SK-N-SH treated with all-trans-retinoic acid at 6 μM for 48 hours (cell line): Measurements from ENCODE around the gene PLEKHA1.

ENCODE experiments used
- ATAC-seq: fragments of 200-7000 bp; cut with Tn5 transposase; 3 replicates; pipeline ENCODE4 v1.9.1; 2020; ENCODE audit warnings: mild to moderate bottlenecking, moderate library complexity
- BACH2 ChIP-seq: fragments of 250-450 bp; sonication (Bioruptor Pico); IDR thresholded peaks from 2 replicates; pipeline ENCODE4 v1.9.0; 2021; ENCODE audit warnings: mild to moderate bottlenecking, borderline replicate concordance
- CSDC2 ChIP-seq: fragments of 250-450 bp; sonication (Bioruptor Pico); IDR thresholded peaks from 2 replicates; pipeline ENCODE4 v1.5.0; 2020; ENCODE audit warnings: mild to moderate bottlenecking, moderate library complexity
- ESRRG ChIP-seq: fragments of 250-450 bp; sonication (Bioruptor Pico); IDR thresholded peaks from 2 replicates; pipeline ENCODE4 v1.6.1; 2021; ENCODE audit warnings: mild to moderate bottlenecking
- GLIS3 ChIP-seq: fragments of 250-450 bp; sonication (Bioruptor Pico); IDR thresholded peaks from 2 replicates; pipeline ENCODE4 v1.5.0; 2020; ENCODE audit warnings: mild to moderate bottlenecking, moderate library complexity
- OSR1 ChIP-seq: fragments of 250-450 bp; sonication (Bioruptor Pico); IDR thresholded peaks from 2 replicates; pipeline ENCODE4 v1.8.0; 2022; ENCODE audit warnings: moderate library complexity, mild to moderate bottlenecking, inconsistent platforms
- PPARA ChIP-seq: fragments of 250-450 bp; sonication (Bioruptor Pico); IDR thresholded peaks from 2 replicates; pipeline ENCODE4 v1.5.0; 2020; ENCODE audit warnings: mild to moderate bottlenecking, borderline replicate concordance
- RARB ChIP-seq: fragments of 250-450 bp; sonication (Bioruptor Pico); IDR thresholded peaks from 2 replicates; pipeline ENCODE4 v1.8.0; 2021; ENCODE audit warnings: mild to moderate bottlenecking, moderate library complexity
- SNAI2 ChIP-seq: fragments of 250-450 bp; sonication (Bioruptor Pico); IDR thresholded peaks from 2 replicates; pipeline ENCODE4 v1.5.0; 2020; ENCODE audit warnings: mild to moderate bottlenecking, moderate library complexity
- TCF4 ChIP-seq: fragments of 250-450 bp; sonication (Bioruptor Pico); IDR thresholded peaks from 2 replicates; pipeline ENCODE4 v1.8.0; 2021; ENCODE audit warnings: mild to moderate bottlenecking, moderate library complexity, borderline replicate concordance
- TOX ChIP-seq: fragments of 250-450 bp; sonication (Bioruptor Pico); IDR thresholded peaks from 2 replicates; pipeline ENCODE4 v1.8.0; 2021; ENCODE audit warnings: mild to moderate bottlenecking, moderate library complexity, borderline replicate concordance
- ZC3H10 ChIP-seq: fragments of 250-450 bp; sonication (Bioruptor Pico); IDR thresholded peaks from 2 replicates; pipeline ENCODE4 v1.5.1; 2021; ENCODE audit warnings: mild to moderate bottlenecking, moderate library complexity
- ZFP3 ChIP-seq: fragments of 250-450 bp; sonication (Bioruptor Pico); IDR thresholded peaks from 2 replicates; pipeline ENCODE4 v1.5.0; 2020; ENCODE audit warnings: mild to moderate bottlenecking, moderate library complexity
- ZFP30 ChIP-seq: fragments of 450-650 bp; formaldehyde crosslinking; IDR thresholded peaks from 2 replicates; pipeline ENCODE4 v1.5.0; 2022; ENCODE audit warnings: mild to moderate bottlenecking, moderate library complexity
- ZNF565 ChIP-seq: fragments of 450-650 bp; formaldehyde crosslinking; conservative IDR thresholded peaks from 2 replicates; pipeline ENCODE4 v1.5.0; 2020; ENCODE audit warnings: low read depth, mild to moderate bottlenecking, moderate library complexity
- ZNF70 ChIP-seq: fragments of 450-650 bp; formaldehyde crosslinking; IDR thresholded peaks from 2 replicates; pipeline ENCODE4 v1.5.0; 2020; ENCODE audit warnings: mild to moderate bottlenecking, moderate library complexity
- TF ChIP-seq, protein P1 (sequence below): fragments of 250-450 bp; sonication (Bioruptor Pico); IDR thresholded peaks from 2 replicates; pipeline ENCODE4 v1.5.1; 2020; ENCODE audit warnings: low read depth, mild to moderate bottlenecking, moderate library complexity
- TF ChIP-seq, protein P2 (sequence below): fragments of 250-450 bp; sonication (Bioruptor Pico); IDR thresholded peaks from 2 replicates; pipeline ENCODE4 v1.5.1; 2021; ENCODE audit warnings: mild to moderate bottlenecking, moderate library complexity
- TF ChIP-seq, protein P3 (sequence below): fragments of 250-450 bp; sonication (Bioruptor Pico); IDR thresholded peaks from 2 replicates; pipeline ENCODE4 v1.8.0; 2020; ENCODE audit warnings: mild to moderate bottlenecking, moderate library complexity, borderline replicate concordance
- TF ChIP-seq, protein P4 (sequence below): fragments of 250-450 bp; sonication (Bioruptor Pico); IDR thresholded peaks from 2 replicates; pipeline ENCODE4 v1.8.0; 2021; ENCODE audit warnings: low read depth, mild to moderate bottlenecking, moderate library complexity, borderline replicate concordance
- TF ChIP-seq, protein P5 (sequence below): fragments of 250-450 bp; sonication (Bioruptor Pico); IDR thresholded peaks from 2 replicates; pipeline ENCODE4 v1.5.0; 2020; ENCODE audit warnings: mild to moderate bottlenecking, moderate library complexity

Gene PLEKHA1

DNA sequence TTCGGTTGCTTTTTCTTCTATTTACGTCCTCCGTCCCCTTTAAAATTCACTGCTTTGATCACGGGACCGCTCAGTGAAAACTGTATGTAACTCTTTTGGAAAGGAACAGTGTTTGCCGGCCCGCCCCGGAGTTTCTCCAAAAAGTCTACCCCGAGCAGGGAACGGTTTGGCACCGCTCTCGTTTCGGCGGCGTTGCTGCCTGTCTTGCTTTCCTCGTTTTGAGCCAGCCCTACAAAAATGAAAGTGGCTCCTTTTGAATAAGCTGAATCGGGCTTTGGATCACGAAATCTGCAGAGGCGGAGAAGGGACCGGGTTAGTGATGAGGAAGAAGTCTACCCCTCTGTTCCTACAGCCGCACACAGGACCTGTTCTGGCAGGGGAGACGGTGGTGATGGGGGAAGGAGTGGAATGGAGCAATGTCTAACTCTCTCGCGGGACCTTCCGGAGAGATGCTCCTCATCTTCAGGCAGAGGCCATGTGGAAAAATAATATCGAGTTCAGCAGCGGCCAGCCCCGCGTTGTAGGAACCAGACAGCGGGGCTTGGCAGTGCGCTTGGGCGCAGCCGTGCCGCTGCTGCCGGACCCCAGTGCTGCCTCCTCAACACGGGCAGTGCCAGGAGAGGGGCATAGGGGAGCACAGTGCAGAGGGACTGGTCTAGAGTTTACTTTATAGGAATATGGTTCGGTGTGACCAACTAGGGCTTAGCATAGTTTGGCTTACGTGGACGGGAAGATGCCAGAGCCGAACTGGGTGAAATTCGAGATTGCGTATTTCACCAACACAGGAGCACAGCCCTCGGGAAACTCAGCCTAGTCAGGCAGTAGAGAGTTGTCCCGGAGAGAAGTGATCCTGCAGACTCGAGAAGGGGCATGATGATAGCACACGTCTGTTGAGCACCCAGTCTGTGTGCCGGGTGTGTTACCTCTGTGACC lies 88.3 kb downstream of the PLEKHA1 start (continued):
- TF ChIP-seq, protein P1, sequence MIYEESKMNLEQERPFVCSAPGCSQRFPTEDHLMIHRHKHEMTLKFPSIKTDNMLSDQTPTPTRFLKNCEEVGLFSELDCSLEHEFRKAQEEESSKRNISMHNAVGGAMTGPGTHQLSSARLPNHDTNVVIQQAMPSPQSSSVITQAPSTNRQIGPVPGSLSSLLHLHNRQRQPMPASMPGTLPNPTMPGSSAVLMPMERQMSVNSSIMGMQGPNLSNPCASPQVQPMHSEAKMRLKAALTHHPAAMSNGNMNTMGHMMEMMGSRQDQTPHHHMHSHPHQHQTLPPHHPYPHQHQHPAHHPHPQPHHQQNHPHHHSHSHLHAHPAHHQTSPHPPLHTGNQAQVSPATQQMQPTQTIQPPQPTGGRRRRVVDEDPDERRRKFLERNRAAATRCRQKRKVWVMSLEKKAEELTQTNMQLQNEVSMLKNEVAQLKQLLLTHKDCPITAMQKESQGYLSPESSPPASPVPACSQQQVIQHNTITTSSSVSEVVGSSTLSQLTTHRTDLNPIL (CRISPR knock-in tag), result no peak
- no peak for TF ChIP-seq TCF4 (CRISPR knock-in tag)
- no peak for TF ChIP-seq BACH2 (CRISPR knock-in tag)
- no peak for TF ChIP-seq ZNF565 (CRISPR knock-in tag)
- TF ChIP-seq, protein P2, sequence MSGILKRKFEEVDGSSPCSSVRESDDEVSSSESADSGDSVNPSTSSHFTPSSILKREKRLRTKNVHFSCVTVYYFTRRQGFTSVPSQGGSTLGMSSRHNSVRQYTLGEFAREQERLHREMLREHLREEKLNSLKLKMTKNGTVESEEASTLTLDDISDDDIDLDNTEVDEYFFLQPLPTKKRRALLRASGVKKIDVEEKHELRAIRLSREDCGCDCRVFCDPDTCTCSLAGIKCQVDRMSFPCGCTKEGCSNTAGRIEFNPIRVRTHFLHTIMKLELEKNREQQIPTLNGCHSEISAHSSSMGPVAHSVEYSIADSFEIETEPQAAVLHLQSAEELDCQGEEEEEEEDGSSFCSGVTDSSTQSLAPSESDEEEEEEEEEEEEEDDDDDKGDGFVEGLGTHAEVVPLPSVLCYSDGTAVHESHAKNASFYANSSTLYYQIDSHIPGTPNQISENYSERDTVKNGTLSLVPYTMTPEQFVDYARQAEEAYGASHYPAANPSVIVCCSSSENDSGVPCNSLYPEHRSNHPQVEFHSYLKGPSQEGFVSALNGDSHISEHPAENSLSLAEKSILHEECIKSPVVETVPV (CRISPR knock-in tag), result no peak

DNA sequence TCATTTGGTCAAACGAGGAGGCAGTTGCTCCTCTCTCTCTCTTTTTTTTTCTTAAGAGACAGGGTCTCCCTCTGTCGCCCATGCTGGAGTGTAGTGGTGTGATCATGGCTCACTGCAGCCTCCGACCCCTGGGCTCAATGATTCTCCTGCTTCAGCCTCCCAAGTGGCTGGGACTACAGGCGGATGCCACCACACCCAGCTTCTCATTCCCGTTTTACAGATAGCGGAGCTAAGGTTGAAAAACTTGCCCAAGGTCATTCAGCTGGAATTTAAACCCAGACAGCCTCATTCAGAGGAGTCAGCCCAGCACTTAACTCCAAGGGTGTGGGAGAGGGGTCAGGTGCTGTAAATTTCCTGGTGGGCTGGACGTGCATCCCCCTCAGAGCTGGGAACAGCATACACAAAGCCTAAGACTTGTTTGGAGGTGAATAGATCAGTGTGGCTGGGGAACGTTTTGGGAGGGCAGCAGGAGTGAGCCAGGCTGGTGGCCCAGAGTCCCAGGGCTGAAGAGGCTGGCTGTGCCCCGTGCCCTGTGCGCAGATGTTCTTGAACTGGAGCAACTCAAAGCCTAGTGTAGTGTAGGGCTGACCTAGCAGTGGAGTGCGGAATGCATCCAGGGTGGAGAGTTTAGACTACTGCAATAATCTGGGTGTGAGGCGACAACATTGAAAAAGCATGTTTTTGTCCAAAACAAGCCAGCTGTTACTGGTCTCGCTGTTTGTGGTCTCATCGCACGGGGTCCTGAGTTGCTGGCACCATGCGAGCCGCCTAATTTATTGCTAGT lies 89.2 kb downstream of the PLEKHA1 start:
- no peak for TF ChIP-seq ZFP30 (CRISPR knock-in tag)
- no peak for TF ChIP-seq ZFP3 (CRISPR knock-in tag)
- TF ChIP-seq, protein P3, sequence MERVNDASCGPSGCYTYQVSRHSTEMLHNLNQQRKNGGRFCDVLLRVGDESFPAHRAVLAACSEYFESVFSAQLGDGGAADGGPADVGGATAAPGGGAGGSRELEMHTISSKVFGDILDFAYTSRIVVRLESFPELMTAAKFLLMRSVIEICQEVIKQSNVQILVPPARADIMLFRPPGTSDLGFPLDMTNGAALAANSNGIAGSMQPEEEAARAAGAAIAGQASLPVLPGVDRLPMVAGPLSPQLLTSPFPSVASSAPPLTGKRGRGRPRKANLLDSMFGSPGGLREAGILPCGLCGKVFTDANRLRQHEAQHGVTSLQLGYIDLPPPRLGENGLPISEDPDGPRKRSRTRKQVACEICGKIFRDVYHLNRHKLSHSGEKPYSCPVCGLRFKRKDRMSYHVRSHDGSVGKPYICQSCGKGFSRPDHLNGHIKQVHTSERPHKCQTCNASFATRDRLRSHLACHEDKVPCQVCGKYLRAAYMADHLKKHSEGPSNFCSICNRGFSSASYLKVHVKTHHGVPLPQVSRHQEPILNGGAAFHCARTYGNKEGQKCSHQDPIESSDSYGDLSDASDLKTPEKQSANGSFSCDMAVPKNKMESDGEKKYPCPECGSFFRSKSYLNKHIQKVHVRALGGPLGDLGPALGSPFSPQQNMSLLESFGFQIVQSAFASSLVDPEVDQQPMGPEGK, result no peak
- no peak for TF ChIP-seq RARB (CRISPR knock-in tag)
- no peak for TF ChIP-seq BACH2 (CRISPR knock-in tag)
- TF ChIP-seq ZC3H10, result no peak

DNA sequence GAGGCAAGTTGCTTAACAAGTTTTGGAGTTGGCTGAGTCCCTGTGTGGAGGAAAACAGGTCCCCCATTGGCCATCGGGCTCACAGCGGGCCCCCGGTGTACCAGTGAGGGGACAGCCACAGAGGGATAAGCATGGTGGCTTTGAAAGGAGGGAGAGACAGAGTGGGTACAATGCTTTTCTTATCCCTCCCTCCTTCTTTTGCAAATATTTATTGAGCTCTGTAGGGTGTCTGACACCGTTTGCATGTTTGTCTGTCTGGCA lies 89.7 kb downstream of the PLEKHA1 start:
- no peak for ATAC-seq
- no peak for TF ChIP-seq SNAI2 (CRISPR knock-in tag)
- TF ChIP-seq ZNF70 (CRISPR knock-in tag), result no peak
- TF ChIP-seq TCF4 (CRISPR knock-in tag), result no peak
- TF ChIP-seq ZNF565 (CRISPR knock-in tag), result no peak
- TF ChIP-seq ZFP30 (CRISPR knock-in tag), result no peak
- TF ChIP-seq GLIS3 (CRISPR knock-in tag), result no peak
- no peak for TF ChIP-seq ZFP3 (CRISPR knock-in tag)
- TF ChIP-seq, protein P3, result no peak
- TF ChIP-seq CSDC2 (CRISPR knock-in tag), result no peak
- no peak for TF ChIP-seq ZC3H10
- no peak for TF ChIP-seq PPARA (CRISPR knock-in tag)
- TF ChIP-seq, protein P4, sequence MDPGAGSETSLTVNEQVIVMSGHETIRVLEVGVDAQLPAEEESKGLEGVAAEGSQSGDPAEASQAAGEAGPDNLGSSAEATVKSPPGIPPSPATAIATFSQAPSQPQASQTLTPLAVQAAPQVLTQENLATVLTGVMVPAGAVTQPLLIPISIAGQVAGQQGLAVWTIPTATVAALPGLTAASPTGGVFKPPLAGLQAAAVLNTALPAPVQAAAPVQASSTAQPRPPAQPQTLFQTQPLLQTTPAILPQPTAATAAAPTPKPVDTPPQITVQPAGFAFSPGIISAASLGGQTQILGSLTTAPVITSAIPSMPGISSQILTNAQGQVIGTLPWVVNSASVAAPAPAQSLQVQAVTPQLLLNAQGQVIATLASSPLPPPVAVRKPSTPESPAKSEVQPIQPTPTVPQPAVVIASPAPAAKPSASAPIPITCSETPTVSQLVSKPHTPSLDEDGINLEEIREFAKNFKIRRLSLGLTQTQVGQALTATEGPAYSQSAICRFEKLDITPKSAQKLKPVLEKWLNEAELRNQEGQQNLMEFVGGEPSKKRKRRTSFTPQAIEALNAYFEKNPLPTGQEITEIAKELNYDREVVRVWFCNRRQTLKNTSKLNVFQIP (CRISPR knock-in tag), result no peak
- no peak for TF ChIP-seq BACH2 (CRISPR knock-in tag)
- TF ChIP-seq ESRRG (CRISPR knock-in tag), result no peak
- TF ChIP-seq, protein P2 (CRISPR knock-in tag), result no peak
- no peak for TF ChIP-seq OSR1
- no peak for TF ChIP-seq RARB (CRISPR knock-in tag)
- no peak for TF ChIP-seq TOX
- TF ChIP-seq, protein P5, sequence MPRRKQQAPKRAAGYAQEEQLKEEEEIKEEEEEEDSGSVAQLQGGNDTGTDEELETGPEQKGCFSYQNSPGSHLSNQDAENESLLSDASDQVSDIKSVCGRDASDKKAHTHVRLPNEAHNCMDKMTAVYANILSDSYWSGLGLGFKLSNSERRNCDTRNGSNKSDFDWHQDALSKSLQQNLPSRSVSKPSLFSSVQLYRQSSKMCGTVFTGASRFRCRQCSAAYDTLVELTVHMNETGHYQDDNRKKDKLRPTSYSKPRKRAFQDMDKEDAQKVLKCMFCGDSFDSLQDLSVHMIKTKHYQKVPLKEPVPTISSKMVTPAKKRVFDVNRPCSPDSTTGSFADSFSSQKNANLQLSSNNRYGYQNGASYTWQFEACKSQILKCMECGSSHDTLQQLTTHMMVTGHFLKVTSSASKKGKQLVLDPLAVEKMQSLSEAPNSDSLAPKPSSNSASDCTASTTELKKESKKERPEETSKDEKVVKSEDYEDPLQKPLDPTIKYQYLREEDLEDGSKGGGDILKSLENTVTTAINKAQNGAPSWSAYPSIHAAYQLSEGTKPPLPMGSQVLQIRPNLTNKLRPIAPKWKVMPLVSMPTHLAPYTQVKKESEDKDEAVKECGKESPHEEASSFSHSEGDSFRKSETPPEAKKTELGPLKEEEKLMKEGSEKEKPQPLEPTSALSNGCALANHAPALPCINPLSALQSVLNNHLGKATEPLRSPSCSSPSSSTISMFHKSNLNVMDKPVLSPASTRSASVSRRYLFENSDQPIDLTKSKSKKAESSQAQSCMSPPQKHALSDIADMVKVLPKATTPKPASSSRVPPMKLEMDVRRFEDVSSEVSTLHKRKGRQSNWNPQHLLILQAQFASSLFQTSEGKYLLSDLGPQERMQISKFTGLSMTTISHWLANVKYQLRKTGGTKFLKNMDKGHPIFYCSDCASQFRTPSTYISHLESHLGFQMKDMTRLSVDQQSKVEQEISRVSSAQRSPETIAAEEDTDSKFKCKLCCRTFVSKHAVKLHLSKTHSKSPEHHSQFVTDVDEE (CRISPR knock-in tag), result no peak
- TF ChIP-seq, all 23 proteins: peak for 0

More for the DNA sequence above, 89.2 kb downstream of the PLEKHA1 start:
- ATAC-seq, result no peak
